ENCODE data around the gene NR3C1. TPM values are rescaled to one million over a fixed set of nuclear protein-coding genes. Genes with fewer than 3 reads are reported as not detected.

Gene NR3C1
- 12.7 and 15.3 TPM in 2 replicates for total RNA-seq (2021)
- percentile 66 among the genes with signal in this experiment for Bru-seq, nascent RNA
- BruChase-seq, experiment 1, labeled RNA remaining after a 2-hour chase, result percentile 58 among the genes with signal in this experiment
- percentile 43 among the genes with signal in this experiment for BruChase-seq, experiment 2, labeled RNA remaining after a 6-hour chase
- long read RNA-seq, full-length matches to known transcripts, result 6 of 10 reads
- long read RNA-seq, partial matches to known transcripts, result 1 of 10 reads
- long read RNA-seq, other reads (novel, unspliced or antisense), result 3 of 10 reads

DNA sequence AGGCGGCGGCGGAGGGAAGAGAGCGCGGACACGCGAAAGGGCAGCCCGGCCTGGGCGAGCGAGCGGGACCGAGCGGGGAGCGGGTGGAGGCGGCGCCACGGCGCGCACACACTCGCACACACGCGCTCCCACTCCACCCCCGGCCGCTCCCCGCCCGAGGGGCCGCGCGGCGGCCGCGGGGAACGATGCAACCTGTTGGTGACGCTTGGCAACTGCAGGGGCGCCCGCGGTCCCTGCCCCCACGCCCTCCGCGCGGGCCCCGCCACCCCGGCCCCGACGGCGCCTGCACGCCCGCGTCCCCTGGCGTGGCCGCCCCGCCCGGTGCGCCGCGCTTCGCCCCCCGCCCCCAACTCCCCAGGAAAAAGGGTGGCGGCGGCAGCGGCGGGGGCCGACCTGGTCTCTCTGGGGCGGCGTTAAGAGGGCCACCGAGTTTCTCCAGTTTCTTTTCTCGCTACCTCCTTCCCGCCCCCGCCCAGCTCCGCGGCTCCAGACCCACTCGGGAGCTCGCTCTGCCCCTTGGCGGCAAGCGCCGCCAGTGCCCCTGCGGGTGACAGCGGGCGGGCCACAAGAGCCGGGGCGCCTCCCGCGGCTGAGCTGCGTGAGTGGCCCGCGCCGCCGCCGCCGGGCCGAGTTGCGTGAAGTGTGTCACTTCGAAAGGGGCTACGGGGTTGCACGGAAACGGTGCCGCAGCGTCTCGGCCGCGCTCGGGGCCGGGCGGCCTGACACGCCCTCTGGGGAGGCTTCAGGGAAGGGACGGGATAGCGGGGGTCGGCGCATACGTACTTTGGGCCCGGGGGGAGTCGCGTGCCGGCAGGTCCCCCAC lies at the start of gene NR3C1:
Gene NR3C1 (minus strand): TSS at position 94 of the 823 bp plus-strand sequence. CDS start 2,847 bp downstream, outside the sequence.
- POLR2A ChIA-PET (ENCODE audit: low non-redundant PET), result interaction anchor here (0.6 to 0.7 kb wide), 2 partner anchors 29 to 321 kb away, joined by 4 to 10 read pairs; no protein-coding TSS in a partner anchor
- H3K27ac ChIP-seq (ENCODE audit: low read depth, low read length, poor library complexity, severe bottlenecking), result peak within 1 kb of the TSS; percentile 92
- no peaks in the 10 kb centered on the region for H3K27me3 ChIP-seq (replicated peaks; ENCODE audit: insufficient read depth, low read depth, low read length, poor library complexity)
- BruUV-seq (replicated peaks), result no TSS peak
- H3K36me3 ChIP-seq (ENCODE audit: insufficient read depth, low read length, poor library complexity, severe bottlenecking), result no peaks in the 10 kb centered on the region
- TF ChIP-seq EZH2 (IDR thresholded peaks at IDR 0.05; ENCODE audit: borderline replicate concordance, low read depth, low read length, poor library complexity, severe bottlenecking), result no peak
- TF ChIP-seq, protein P1, sequence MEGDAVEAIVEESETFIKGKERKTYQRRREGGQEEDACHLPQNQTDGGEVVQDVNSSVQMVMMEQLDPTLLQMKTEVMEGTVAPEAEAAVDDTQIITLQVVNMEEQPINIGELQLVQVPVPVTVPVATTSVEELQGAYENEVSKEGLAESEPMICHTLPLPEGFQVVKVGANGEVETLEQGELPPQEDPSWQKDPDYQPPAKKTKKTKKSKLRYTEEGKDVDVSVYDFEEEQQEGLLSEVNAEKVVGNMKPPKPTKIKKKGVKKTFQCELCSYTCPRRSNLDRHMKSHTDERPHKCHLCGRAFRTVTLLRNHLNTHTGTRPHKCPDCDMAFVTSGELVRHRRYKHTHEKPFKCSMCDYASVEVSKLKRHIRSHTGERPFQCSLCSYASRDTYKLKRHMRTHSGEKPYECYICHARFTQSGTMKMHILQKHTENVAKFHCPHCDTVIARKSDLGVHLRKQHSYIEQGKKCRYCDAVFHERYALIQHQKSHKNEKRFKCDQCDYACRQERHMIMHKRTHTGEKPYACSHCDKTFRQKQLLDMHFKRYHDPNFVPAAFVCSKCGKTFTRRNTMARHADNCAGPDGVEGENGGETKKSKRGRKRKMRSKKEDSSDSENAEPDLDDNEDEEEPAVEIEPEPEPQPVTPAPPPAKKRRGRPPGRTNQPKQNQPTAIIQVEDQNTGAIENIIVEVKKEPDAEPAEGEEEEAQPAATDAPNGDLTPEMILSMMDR (conservative IDR thresholded peaks at IDR 0.05; ENCODE audit: low read depth, low read length), result peak; percentile 33
- no peaks in the 10 kb centered on the region for H3K4me1 ChIP-seq (ENCODE audit: insufficient read depth, low read length, poor library complexity, severe bottlenecking)
- intact Hi-C loops (cut with micrococcal nuclease; ENCODE audit: unreplicated experiment), result loop anchor here (2.0 to 10.0 kb wide), 7 partner anchors 98 to 561 kb away; no protein-coding TSS in a partner anchor
- H3K4me3 ChIP-seq (ENCODE audit: low read depth, low read length, poor library complexity, severe bottlenecking), result peak within 1 kb of the TSS; percentile 78
- no peaks in the 10 kb centered on the region for H3K9me3 ChIP-seq (ENCODE audit: low read depth, low read length, poor library complexity, severe bottlenecking)
- DNase-seq (ENCODE audit: low spot score), result peak; percentile 87
- CTCF ChIA-PET, result interaction anchor here (0.6 to 1.0 kb wide), 4 partner anchors 191 to 401 kb away, joined by 3 to 8 read pairs (median 4); no protein-coding TSS in a partner anchor

- H3K4me1 ChIP-seq (ENCODE audit: insufficient read depth, low read length, poor library complexity, severe bottlenecking), result peaks cover 17% of the 10 kb centered on the region
- DNase-seq (ENCODE audit: low spot score), result no peak
- no peaks in the 10 kb centered on the region for H3K36me3 ChIP-seq (ENCODE audit: insufficient read depth, low read length, poor library complexity, severe bottlenecking)
- H3K9me3 ChIP-seq (ENCODE audit: low read depth, low read length, poor library complexity, severe bottlenecking), result no peaks in the 10 kb centered on the region
- intact Hi-C loops (cut with micrococcal nuclease; ENCODE audit: unreplicated experiment), result no loop called here
- H3K27me3 ChIP-seq (replicated peaks; ENCODE audit: insufficient read depth, low read depth, low read length, poor library complexity), result no peaks in the 10 kb centered on the region
- ChIA-PET POLR2A (ENCODE audit: low non-redundant PET) (no interaction called here), CTCF (no interaction called here)
- no peak overlapping the region for H3K4me3 ChIP-seq (ENCODE audit: low read depth, low read length, poor library complexity, severe bottlenecking)
- H3K27ac ChIP-seq (ENCODE audit: low read depth, low read length, poor library complexity, severe bottlenecking), result no peak overlapping the region
- BruUV-seq (replicated peaks), result no TSS peak
- TF ChIP-seq, protein P1 (conservative IDR thresholded peaks at IDR 0.05; ENCODE audit: low read depth, low read length), result no peak
- TF ChIP-seq EZH2 (IDR thresholded peaks at IDR 0.05; ENCODE audit: borderline replicate concordance, low read depth, low read length, poor library complexity, severe bottlenecking), result no peak
Observed at GRCh38 chr5:143449772-143450171, 46.3 kb upstream of the NR3C1 start.

DNA sequence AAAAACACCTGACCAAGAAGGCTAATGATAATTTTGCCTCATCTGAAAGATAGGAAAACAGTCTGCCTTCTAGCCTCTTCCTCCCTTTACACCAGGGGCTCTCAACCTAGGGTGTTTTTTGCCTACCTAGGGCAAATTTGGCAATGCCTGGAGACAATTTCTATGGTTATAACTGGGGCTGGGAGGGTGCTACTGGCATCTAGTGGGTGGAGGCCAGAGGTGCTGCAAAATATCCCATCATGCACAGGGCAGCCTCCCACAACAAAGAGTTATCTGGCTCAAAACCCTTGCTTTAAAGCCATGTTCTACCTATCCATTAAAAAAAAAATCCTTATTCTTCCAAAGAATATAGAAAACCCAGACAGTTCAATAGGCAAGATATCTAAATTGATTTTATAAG lies 45.0 kb upstream of the NR3C1 start:
- BruUV-seq (replicated peaks), result no TSS peak
- no peak for DNase-seq (ENCODE audit: low spot score)
- intact Hi-C loops (cut with micrococcal nuclease; ENCODE audit: unreplicated experiment), result no loop called here
- H3K27me3 ChIP-seq (replicated peaks; ENCODE audit: insufficient read depth, low read depth, low read length, poor library complexity), result no peaks in the 10 kb centered on the region
- H3K9me3 ChIP-seq (ENCODE audit: low read depth, low read length, poor library complexity, severe bottlenecking), result no peaks in the 10 kb centered on the region
- H3K4me3 ChIP-seq (ENCODE audit: low read depth, low read length, poor library complexity, severe bottlenecking), result no peak overlapping the region
- H3K36me3 ChIP-seq (ENCODE audit: insufficient read depth, low read length, poor library complexity, severe bottlenecking), result no peaks in the 10 kb centered on the region
- ChIA-PET POLR2A (ENCODE audit: low non-redundant PET) (no interaction called here), CTCF (no interaction called here)
- no peak for TF ChIP-seq EZH2 (IDR thresholded peaks at IDR 0.05; ENCODE audit: borderline replicate concordance, low read depth, low read length, poor library complexity, severe bottlenecking)
- TF ChIP-seq, protein P1 (conservative IDR thresholded peaks at IDR 0.05; ENCODE audit: low read depth, low read length), result no peak
- H3K4me1 ChIP-seq (ENCODE audit: insufficient read depth, low read length, poor library complexity, severe bottlenecking), result peaks cover 17% of the 10 kb centered on the region
- no peak overlapping the region for H3K27ac ChIP-seq (ENCODE audit: low read depth, low read length, poor library complexity, severe bottlenecking)

All from A673 (cell line).